NCI-H146 treated with DMSO at 0.1 percent for 48 hours (cell line): ENCODE measurements around the gene ZNF500.
"Not testable (repeated sequence)": the region's sequence is repeated elsewhere in the genome, so short reads cannot be mapped to it uniquely, and the experiment has no call there.

ENCODE experiments used
- DNase-seq: peaks from one replicate; lab custom pipeline; 2025; ENCODE audit not compliant: unreplicated experiment; lab: John Stamatoyannopoulos, UW

Gene ZNF500

GRCh38 chr16:4746991-4747574, 19.9 kb downstream of the ZNF500 start:
- DNase-seq, result no peak

GRCh38 chr16:4746215-4746614, 20.7 kb downstream of the ZNF500 start:
- no peak for DNase-seq

DNA sequence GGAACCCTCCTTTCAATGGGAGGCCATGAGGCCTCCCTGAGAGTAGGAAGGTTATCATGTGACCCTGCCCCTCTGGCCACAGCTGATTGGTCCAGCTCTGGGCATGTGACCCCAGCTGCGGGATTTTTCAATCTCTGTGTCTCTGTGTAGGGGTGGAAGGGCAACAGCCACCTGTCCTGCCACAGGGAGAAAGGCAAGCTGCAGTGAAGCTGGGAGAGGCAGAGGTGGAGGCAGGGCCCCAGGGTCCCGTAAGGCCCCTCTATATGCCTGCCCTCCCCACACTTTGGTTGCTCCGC, 21.7 kb downstream of the ZNF500 start:
- no peak for DNase-seq

GRCh38 chr16:4744555-4745273, 22.2 kb downstream of the ZNF500 start:
- no peak for DNase-seq

GRCh38 chr16:4743226-4743878, 23.6 kb downstream of the ZNF500 start:
- DNase-seq, result no peak

- not testable (repeated sequence) for DNase-seq
Measured at GRCh38 chr16:4738370-4738769, 28.6 kb downstream of the ZNF500 start.

DNA sequence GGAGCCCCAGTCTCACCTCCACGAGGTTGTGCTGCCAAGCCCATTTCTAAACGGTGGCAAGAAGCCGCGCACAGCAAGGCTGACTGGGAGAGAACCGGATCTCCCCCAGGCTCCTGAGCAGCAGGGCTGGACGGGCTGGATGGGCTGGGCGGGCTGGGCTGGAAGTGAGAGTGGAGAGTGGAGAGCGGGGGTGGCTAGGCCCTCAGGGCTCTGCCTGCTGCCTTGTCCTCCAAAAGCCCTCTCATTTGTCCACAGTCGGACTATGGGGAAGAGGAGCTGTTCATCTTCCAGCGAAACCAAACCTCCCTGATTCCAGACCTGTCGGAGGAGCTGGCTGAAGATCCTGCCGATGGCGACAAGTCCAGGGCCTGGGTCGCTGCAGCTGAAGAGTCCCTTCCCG, 29.4 kb downstream of the ZNF500 start:
- no peak for DNase-seq

DNA sequence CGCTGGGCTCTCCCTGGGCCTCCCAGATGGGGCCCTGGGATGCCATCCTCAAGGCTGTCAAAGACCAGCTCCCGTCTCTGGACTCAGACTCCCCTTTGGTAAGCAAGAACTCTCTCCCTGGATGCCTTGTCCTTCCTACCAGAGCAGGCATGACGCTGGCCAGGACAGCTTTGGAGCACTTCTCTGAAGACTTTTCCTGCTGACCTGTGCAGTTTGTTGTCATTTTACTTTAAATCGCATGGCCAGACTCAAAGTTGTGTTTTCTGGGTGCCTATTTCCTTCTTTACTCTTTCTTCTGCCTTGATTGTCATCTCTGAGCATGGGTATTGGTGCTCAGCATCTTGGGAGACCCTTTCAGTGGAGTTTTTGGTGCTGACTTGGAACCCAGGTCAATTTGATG, 30.4 kb downstream of the ZNF500 start:
- no peak for DNase-seq

- DNase-seq, result peak; percentile 70
Measured at GRCh38 chr16:4734730-4735535, 32.0 kb downstream of the ZNF500 start.

DNA sequence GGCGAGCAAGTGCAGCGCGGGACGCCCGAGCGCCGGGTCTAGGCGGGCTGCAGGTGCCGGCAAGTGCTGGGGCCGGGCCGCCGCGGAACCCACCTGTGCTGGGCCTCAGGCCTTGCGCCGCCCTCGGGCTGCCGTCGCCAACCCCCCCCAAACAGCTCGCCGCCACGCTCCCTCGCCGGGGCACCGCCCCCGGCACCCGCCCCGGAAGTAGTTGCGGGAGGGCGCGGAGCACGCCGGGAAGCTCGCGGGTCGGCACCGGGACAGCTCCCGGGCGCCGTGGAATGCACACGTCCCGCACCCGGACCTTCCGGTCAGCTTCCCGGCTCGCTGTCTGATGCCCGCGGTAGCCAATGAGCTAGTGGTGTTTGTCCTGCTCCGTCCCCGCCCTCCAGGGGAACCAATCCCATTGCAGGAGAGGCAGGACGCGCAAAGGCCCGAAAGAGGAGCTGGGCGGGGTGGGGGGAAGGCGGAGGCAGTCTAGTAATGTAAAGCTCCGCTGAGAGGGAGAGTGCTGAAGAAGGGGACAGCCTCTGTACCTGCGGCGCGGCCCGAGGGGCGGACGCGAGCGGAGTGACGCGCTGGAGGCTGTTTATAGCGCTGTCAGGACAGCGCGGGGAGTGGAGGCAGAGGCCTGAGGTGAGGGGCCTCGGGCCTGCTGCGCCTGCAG, 32.8 kb downstream of the ZNF500 start, which contains the start of the genes ANKS3 and DNAAF8:
ANKS3 (minus strand) TSS at position 209 of the 667 bp plus-strand sequence. CDS start 4,122 bp downstream, outside the sequence.
DNAAF8 (plus strand) TSS at position 475 of the 667 bp plus-strand sequence. CDS start 1,978 bp downstream, outside the sequence.
- peak; percentile 91 for DNase-seq

- peak; percentile 54 for DNase-seq
Measured at GRCh38 chr16:4733747-4734062, 33.3 kb downstream of the ZNF500 start.

GRCh38 chr16:4733211-4733742, 33.7 kb downstream of the ZNF500 start:
- DNase-seq, result no peak

DNA sequence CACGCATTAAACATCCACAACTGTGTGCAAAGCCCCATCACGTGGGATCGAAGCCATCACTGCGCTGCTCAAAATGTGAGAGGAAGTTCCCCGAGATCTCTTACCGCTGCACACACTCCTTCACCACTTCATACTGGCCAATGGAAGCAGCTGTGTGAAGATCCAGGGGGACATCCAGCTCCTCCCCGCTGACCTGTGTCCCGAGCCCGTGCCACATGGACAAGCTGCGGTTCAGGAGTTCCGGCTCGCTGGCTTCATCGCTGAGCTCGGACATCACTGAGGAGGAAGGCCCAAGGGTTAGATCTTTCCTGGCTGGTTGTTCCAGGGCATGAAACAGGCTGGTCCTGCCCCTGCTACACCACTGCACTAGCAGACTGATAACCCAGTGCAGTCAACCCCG, 37.1 kb downstream of the ZNF500 start:
- DNase-seq, result no peak

DNA sequence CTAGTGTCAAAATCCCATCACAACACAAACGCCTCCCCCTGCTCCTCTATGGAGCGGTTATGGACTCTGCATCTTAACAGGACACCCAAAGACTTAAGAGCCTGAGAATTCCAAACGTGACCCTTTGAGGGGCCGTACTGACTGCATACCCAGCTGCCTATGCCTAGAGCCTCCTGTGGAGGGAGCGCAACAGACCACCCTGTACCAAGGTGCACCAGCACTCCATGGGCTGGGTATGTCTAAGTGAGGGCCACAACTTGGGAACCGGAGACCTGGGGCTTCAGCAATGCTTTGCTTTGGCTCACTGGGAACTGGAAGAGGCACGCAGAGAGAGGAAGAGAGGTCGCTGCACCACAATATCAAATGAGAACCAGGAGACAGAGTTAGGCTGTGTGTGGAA, 38.3 kb downstream of the ZNF500 start:
- DNase-seq, result no peak

DNA sequence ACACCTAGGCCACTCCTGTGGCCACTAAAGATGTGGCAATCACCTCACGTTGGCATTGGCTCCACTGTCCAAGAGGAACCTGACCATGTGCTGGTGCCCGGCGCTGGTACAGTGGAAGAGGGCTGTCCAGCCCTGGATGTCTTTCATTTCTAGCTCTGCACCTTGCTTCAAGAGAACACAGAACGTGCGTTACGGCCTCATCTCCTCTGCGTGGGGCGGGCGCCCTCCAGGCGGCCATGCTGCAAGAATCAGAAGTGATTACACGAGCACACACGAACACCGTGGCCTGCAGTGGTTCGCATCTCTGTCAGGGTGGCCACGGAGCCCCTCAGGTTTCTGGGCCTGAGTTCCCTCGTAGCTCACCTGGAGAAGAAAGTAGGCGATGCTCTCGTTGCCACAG, 40.3 kb downstream of the ZNF500 start:
- no peak for DNase-seq

DNA sequence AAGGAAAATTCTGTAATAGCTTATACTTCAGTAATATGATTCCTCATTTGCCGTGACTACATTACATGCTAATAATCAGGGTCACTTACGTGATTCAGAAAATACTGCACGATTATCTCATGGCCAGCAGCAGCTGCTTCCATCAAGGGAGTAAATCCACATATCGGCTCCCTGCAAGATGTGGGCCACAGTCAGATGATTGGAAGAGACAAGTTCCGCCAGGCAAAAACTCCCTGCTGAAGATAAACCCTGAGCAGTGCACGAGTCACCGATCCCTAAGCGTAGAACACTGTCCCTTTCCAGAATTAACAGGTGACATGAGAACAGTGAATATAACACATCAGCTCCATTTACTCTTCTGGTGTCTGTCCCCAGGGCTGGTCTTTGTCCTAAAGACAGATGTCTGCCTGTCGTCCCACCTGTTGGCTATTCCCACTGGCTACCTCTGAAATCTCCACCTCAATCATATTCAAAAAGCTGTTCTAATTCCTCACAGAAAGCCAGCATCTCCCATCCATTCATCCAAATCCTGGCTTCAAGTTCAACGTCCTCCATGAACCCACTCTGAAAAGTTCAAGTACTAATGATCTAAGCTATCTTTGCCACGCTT, 42.2 kb downstream of the ZNF500 start:
- no peak for DNase-seq

- DNase-seq, result no peak
Measured at GRCh38 chr16:4723071-4723767, 43.7 kb downstream of the ZNF500 start.

- no peak for DNase-seq
Measured at GRCh38 chr16:4718466-4718865, 48.5 kb downstream of the ZNF500 start.

DNA sequence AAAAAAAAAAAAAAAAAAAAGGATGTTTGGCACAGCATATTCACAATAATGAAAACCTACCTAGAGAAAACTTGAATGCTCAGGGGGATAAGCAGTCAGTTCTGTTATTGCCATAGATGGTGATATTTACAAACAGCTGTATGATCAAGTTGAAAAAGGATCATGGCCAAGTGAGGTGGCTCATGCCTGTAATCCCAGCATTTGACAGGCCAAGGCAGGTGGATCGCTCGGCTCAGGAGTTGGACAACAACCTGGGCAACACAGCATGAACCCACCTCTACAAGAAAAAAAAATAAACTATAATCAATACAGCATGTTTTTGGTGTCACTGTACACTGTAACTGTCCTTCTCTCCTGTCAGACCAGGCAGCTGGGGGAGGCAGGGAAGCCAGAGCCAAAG, 52.0 kb downstream of the ZNF500 start:
- DNase-seq, result no peak
